Naive thymus-derived CD4-positive, alpha-beta T cell (primary cell): ENCODE measurements around the gene SKAP1. TPM values are rescaled to one million over a fixed set of nuclear protein-coding genes. Genes with fewer than 3 reads are reported as not detected.

Source experiments
- ATAC-seq: fragments of 150-1000 bp; cut with Tn5 transposase; 2 replicates; pipeline ENCODE4 v1.10.0; 2021; ENCODE audit warnings: mild to moderate bottlenecking, moderate library complexity
- CTCF ChIA-PET: fragments of 350-600 bp; sonication (Branson Sonifier 250); formaldehyde crosslinking; loops from one replicate; lab custom pipeline; 2021; ENCODE audit warnings: antibody characterized with exemption; lab: Charles Lee
- POLR2A ChIA-PET: fragments of 350-600 bp; sonication (Branson Sonifier 250); formaldehyde crosslinking; loops from one replicate; lab custom pipeline; 2021; ENCODE audit warnings: antibody characterized with exemption, inconsistent platforms; lab: Charles Lee
- DNase-seq, 9 donors: peaks; one replicate each; pipeline versions ENCODE4 v3.0.0 to v3.0.0-alpha.2; 2020 to 2022; ENCODE audit warnings: mixed read lengths in 1 of 9
- H3K27ac ChIP-seq: one replicate; pipeline ENCODE4 v1.7.0; 2013; ENCODE audit warnings: mild to moderate bottlenecking, low read depth, low read length, moderate library complexity
- H3K27me3 ChIP-seq, 2 donors: one replicate each; pipeline ENCODE4 v1.7.0; 2013; ENCODE audit warnings: low read length in 2 of 2, mild to moderate bottlenecking in 2 of 2, moderate library complexity in 2 of 2; ENCODE audit not compliant: control insufficient read depth in 2 of 2, insufficient read depth in 2 of 2
- H3K36me3 ChIP-seq, 3 experiments: 1 replicate in 2 of 3; 2 replicates in 1 of 3; pipeline ENCODE4 v1.7.0; 2013; ENCODE audit warnings: low read length in 3 of 3, mild to moderate bottlenecking in 3 of 3, moderate library complexity in 1 of 3; ENCODE audit not compliant: insufficient read depth in 3 of 3, control insufficient read depth in 2 of 3
- H3K4me1 ChIP-seq, 2 donors: one replicate each; pipeline ENCODE4 v1.7.0; 2013; ENCODE audit warnings: low read length in 2 of 2, mild to moderate bottlenecking in 2 of 2, moderate library complexity in 1 of 2; ENCODE audit not compliant: control insufficient read depth in 2 of 2, insufficient read depth in 2 of 2
- H3K4me3 ChIP-seq: 2 replicates; pipeline ENCODE4 v1.7.0; 2013; ENCODE audit warnings: mild to moderate bottlenecking, low read length
- H3K9me3 ChIP-seq, 3 experiments: 1 replicate in 2 of 3; 2 replicates in 1 of 3; pipeline ENCODE4 v1.7.0; 2013; ENCODE audit warnings: low read length in 3 of 3; ENCODE audit not compliant: control insufficient read depth in 2 of 3
- H3K27ac Mint-ChIP-seq, 9 donors: one replicate each; pipeline ENCODE4 v1.8.0; 2020 to 2022; ENCODE audit warnings: mixed read lengths in 9 of 9, mild to moderate bottlenecking in 8 of 9, moderate library complexity in 5 of 9, inconsistent platforms in 2 of 9
- H3K27me3 Mint-ChIP-seq, 5 donors: one replicate each; pipeline ENCODE4 v1.8.0; 2021 to 2022; ENCODE audit warnings: mixed read lengths in 5 of 5, mild to moderate bottlenecking in 1 of 5
- H3K36me3 Mint-ChIP-seq, 5 donors: one replicate each; pipeline ENCODE4 v1.8.0; 2020 to 2022; ENCODE audit warnings: mixed read lengths in 5 of 5, mild to moderate bottlenecking in 3 of 5, inconsistent platforms in 1 of 5
- H3K4me1 Mint-ChIP-seq, 7 donors: one replicate each; pipeline ENCODE4 v1.8.0; 2020 to 2022; ENCODE audit warnings: mixed read lengths in 7 of 7, mild to moderate bottlenecking in 3 of 7, inconsistent platforms in 1 of 7
- H3K4me3 Mint-ChIP-seq, 10 donors: one replicate each; pipeline ENCODE4 v1.8.0; 2020 to 2022; ENCODE audit warnings: mild to moderate bottlenecking in 10 of 10, mixed read lengths in 10 of 10, moderate library complexity in 6 of 10, inconsistent platforms in 2 of 10
- H3K9me3 Mint-ChIP-seq, 11 donors: one replicate each; pipeline ENCODE4 v1.8.0; 2020 to 2022; ENCODE audit warnings: mixed read lengths in 11 of 11, mild to moderate bottlenecking in 4 of 11, inconsistent platforms in 1 of 11, moderate library complexity in 1 of 11
- intact Hi-C, 2 donors: fragments of 100-400 bp; cut with micrococcal nuclease; formaldehyde crosslinking; loops; one replicate each; pipeline ENCODE4 v1.15.1; 2023
- polyA plus RNA-seq, 2 donors: library from polyadenylated mRNA; unstranded; fragments of 300-500 nt; fragmentation: Illumina TruSeq; gene quantifications; one replicate each; pipeline ENCODE4 v1.2.3, GENCODE V29; 2021
- total RNA-seq, 6 experiments: library from RNA in 5 of 6; stranded (reverse) in 5 of 6; gene quantifications; 1 replicate in 5 of 6; 2 replicates in 1 of 6; pipeline ENCODE4 v1.2.3 and lab custom pipeline; 2021 to 2026

SKAP1 gene
- total and polyA plus RNA-seq, 7 experiments from 2014 or later = 99.3 to 289 (median 109) TPM

- Mint-ChIP-seq H3K4me3 (no peak overlapping the region), H3K4me1 (peaks cover 2 to 35% (median 15%) of the 10 kb centered on the region in 7 donors), H3K27me3 (no peaks in the 10 kb centered on the region), H3K9me3 (peaks cover 0 to 2% (median 0%) of the 10 kb centered on the region in 11 donors), H3K36me3 (peaks cover 44 to 75% (median 53%) of the 10 kb centered on the region in 5 donors), H3K27ac (peak overlapping the region in 2 of 9 donors; percentile 12 to 53)
- ChIA-PET CTCF (interaction anchor here (0.7 kb wide), 1 partner anchor 101 kb away, joined by 3 read pairs; no protein-coding TSS in a partner anchor), POLR2A (no interaction called here)
- ATAC-seq = no peak
- H3K4me1 ChIP-seq = no peaks in the 10 kb centered on the region
- H3K9me3 ChIP-seq = no peaks in the 10 kb centered on the region
- DNase-seq = no peak
- H3K27me3 ChIP-seq = no peaks in the 10 kb centered on the region
- no peak overlapping the region for H3K4me3 ChIP-seq
- intact Hi-C loops = loop anchor here in 1 of 2 donors (2.0 kb wide), 1 partner anchor 20 kb away; no protein-coding TSS in a partner anchor
- peaks cover 25 to 91% (median 27%) of the 10 kb centered on the region in 3 experiments for H3K36me3 ChIP-seq
- H3K27ac ChIP-seq = no peak overlapping the region
These were observed 249.0 kb downstream of the SKAP1 start for GRCh38 chr17:48180842-48181629.

- DNase-seq (no peak), ATAC-seq (no peak)
- peaks cover 0 to 2% (median 0%) of the 10 kb centered on the region in 11 donors for H3K9me3 Mint-ChIP-seq
- peaks cover 12 to 41% (median 22%) of the 10 kb centered on the region in 7 donors for H3K4me1 Mint-ChIP-seq
- ChIA-PET CTCF (no interaction called here), POLR2A (no interaction called here)
- H3K4me3 Mint-ChIP-seq = no peak overlapping the region
- Histone ChIP-seq H3K9me3 (no peaks in the 10 kb centered on the region), H3K4me3 (no peak overlapping the region), H3K27ac (no peak overlapping the region), H3K4me1 (no peaks in the 10 kb centered on the region), H3K27me3 (no peaks in the 10 kb centered on the region), H3K36me3 (peaks cover 8 to 80% (median 16%) of the 10 kb centered on the region in 3 experiments)
- H3K27me3 Mint-ChIP-seq = no peaks in the 10 kb centered on the region
- peaks cover 37 to 70% (median 38%) of the 10 kb centered on the region in 5 donors for H3K36me3 Mint-ChIP-seq
- intact Hi-C loops = loop anchor here in 1 of 2 donors (10.0 kb wide), 2 partner anchors 95 to 415 kb away; partner anchors contain the start of genes HOXB3 and HOXB5
- H3K27ac Mint-ChIP-seq = peak overlapping the region in 6 of 9 donors; percentile 9 to 59 (median 22)
These were observed 250.7 kb downstream of the SKAP1 start for GRCh38 chr17:48179071-48179945.

GRCh38 chr17:48178317-48178716 lies 251.7 kb downstream of the SKAP1 start:
- H3K9me3 ChIP-seq = no peaks in the 10 kb centered on the region
- CTCF ChIA-PET = no interaction called here
- ATAC-seq (no peak), DNase-seq (no peak)
- H3K27ac ChIP-seq = no peak overlapping the region
- POLR2A ChIA-PET = interaction anchor here (0.5 kb wide), 1 partner anchor 67 kb away, joined by 3 read pairs; no protein-coding TSS in a partner anchor
- no peaks in the 10 kb centered on the region for H3K27me3 Mint-ChIP-seq
- H3K36me3 ChIP-seq = peaks cover 5 to 76% (median 14%) of the 10 kb centered on the region in 3 experiments
- H3K4me1 Mint-ChIP-seq = peaks cover 18 to 51% (median 31%) of the 10 kb centered on the region in 7 donors
- H3K27me3 ChIP-seq = no peaks in the 10 kb centered on the region
- H3K36me3 Mint-ChIP-seq = peaks cover 33 to 69% (median 37%) of the 10 kb centered on the region in 5 donors
- intact Hi-C loops = loop anchor here in 1 of 2 donors (10.0 kb wide), 2 partner anchors 94 to 416 kb away; partner anchors contain the start of genes HOXB3 and HOXB5
- peaks cover 0 to 2% (median 0%) of the 10 kb centered on the region in 11 donors for H3K9me3 Mint-ChIP-seq
- H3K27ac Mint-ChIP-seq = no peak overlapping the region
- no peak overlapping the region for H3K4me3 ChIP-seq
- H3K4me1 ChIP-seq = peaks cover 0 to 5% of the 10 kb centered on the region in 2 donors
- H3K4me3 Mint-ChIP-seq = no peak overlapping the region

GRCh38 chr17:48177816-48178215 lies 252.2 kb downstream of the SKAP1 start:
- H3K27ac ChIP-seq = no peak overlapping the region
- CTCF ChIA-PET = no interaction called here
- peak overlapping the region in 3 of 9 donors; percentile 23 to 49 (median 32) for H3K27ac Mint-ChIP-seq
- H3K4me3 ChIP-seq = no peak overlapping the region
- peaks cover 23 to 52% (median 36%) of the 10 kb centered on the region in 7 donors for H3K4me1 Mint-ChIP-seq
- DNase-seq (no peak), ATAC-seq (no peak)
- H3K36me3 Mint-ChIP-seq = peaks cover 31 to 65% (median 33%) of the 10 kb centered on the region in 5 donors
- peaks cover 5 to 72% (median 14%) of the 10 kb centered on the region in 3 experiments for H3K36me3 ChIP-seq
- H3K9me3 Mint-ChIP-seq = peaks cover 0 to 2% (median 0%) of the 10 kb centered on the region in 11 donors
- H3K4me3 Mint-ChIP-seq = no peak overlapping the region
- intact Hi-C loops = loop anchor here in 1 of 2 donors (10.0 kb wide), 2 partner anchors 93 to 417 kb away; partner anchors contain the start of genes HOXB3 and HOXB5
- POLR2A ChIA-PET = interaction anchor here (0.6 kb wide), 1 partner anchor 273 kb away, joined by 7 read pairs; no protein-coding TSS in a partner anchor
- no peaks in the 10 kb centered on the region for H3K27me3 ChIP-seq
- peaks cover 0 to 7% of the 10 kb centered on the region in 2 donors for H3K4me1 ChIP-seq
- no peaks in the 10 kb centered on the region for H3K27me3 Mint-ChIP-seq
- H3K9me3 ChIP-seq = no peaks in the 10 kb centered on the region

- intact Hi-C loops = loop anchor here in 1 of 2 donors (10.0 kb wide), 2 partner anchors 92 to 418 kb away; partner anchors contain the start of genes HOXB3 and HOXB5
- DNase-seq (no peak), ATAC-seq (no peak)
- Histone ChIP-seq H3K4me3 (no peak overlapping the region), H3K4me1 (peaks cover 0 to 7% of the 10 kb centered on the region in 2 donors), H3K27ac (no peak overlapping the region), H3K36me3 (peaks cover 5 to 63% (median 11%) of the 10 kb centered on the region in 3 experiments), H3K27me3 (no peaks in the 10 kb centered on the region), H3K9me3 (no peaks in the 10 kb centered on the region)
- Mint-ChIP-seq H3K4me1 (peaks cover 24 to 61% (median 40%) of the 10 kb centered on the region in 7 donors), H3K36me3 (peaks cover 25 to 67% (median 34%) of the 10 kb centered on the region in 5 donors), H3K9me3 (peaks cover 0 to 2% (median 0%) of the 10 kb centered on the region in 11 donors), H3K27me3 (no peaks in the 10 kb centered on the region), H3K4me3 (no peak overlapping the region), H3K27ac (peak overlapping the region in 2 of 9 donors; percentile 20 to 72)
- POLR2A ChIA-PET = no interaction called here
- CTCF ChIA-PET = no interaction called here
These were observed 253.6 kb downstream of the SKAP1 start for GRCh38 chr17:48176471-48176855.
